Mesendoderm (in vitro differentiated cells): ENCODE results near the gene C2CD5.
A peak's percentile ranks its signal among the peaks of the same experiment; 100 is the strongest.

Experiments used
- DNase-seq: peaks from one replicate; pipeline ENCODE4 v3.0.0; 2013
- H2AK5ac ChIP-seq: 2 replicates; pipeline ENCODE4 v1.6.1; 2013; ENCODE audit warnings: low read length, inconsistent platforms
- H2BK120ac ChIP-seq: 2 replicates; pipeline ENCODE4 v1.6.1; 2013; ENCODE audit warnings: low read depth, mild to moderate bottlenecking, low read length, moderate library complexity, mixed read lengths
- H2BK15ac ChIP-seq: replicated peaks from 2 replicates; pipeline ENCODE4 v1.6.1; 2013; ENCODE audit warnings: low read depth, mild to moderate bottlenecking, moderate library complexity
- H2BK5ac ChIP-seq: 2 replicates; pipeline ENCODE4 v1.6.1; 2013; ENCODE audit warnings: low read length, inconsistent platforms
- H3K18ac ChIP-seq: 2 replicates; pipeline ENCODE4 v1.6.1; 2013; ENCODE audit warnings: mild to moderate bottlenecking, low read length, mixed read lengths
- H3K23ac ChIP-seq: one replicate; pipeline ENCODE4 v1.6.1; 2013; ENCODE audit warnings: low read length
- H3K27ac ChIP-seq: 2 replicates; pipeline ENCODE4 v1.5.1; 2013; ENCODE audit warnings: low read depth, mild to moderate bottlenecking, inconsistent platforms, low read length, moderate library complexity
- H3K27me3 ChIP-seq: 2 replicates; pipeline ENCODE4 v1.6.1; 2013; ENCODE audit warnings: low read length, control low read depth, mild to moderate bottlenecking, inconsistent platforms; ENCODE audit not compliant: insufficient read depth, poor library complexity
- H3K36me3 ChIP-seq: 2 replicates; pipeline ENCODE4 v1.6.1; 2013; ENCODE audit warnings: low read length, inconsistent platforms; ENCODE audit not compliant: control insufficient read depth, insufficient read depth
- H3K4ac ChIP-seq: one replicate; pipeline ENCODE4 v1.6.1; 2013; ENCODE audit warnings: low read depth, mild to moderate bottlenecking, low read length, moderate library complexity
- H3K4me1 ChIP-seq: 2 replicates; pipeline ENCODE4 v1.6.1; 2013; ENCODE audit warnings: low read depth, low read length, inconsistent platforms; ENCODE audit not compliant: control insufficient read depth
- H3K4me2 ChIP-seq: 2 replicates; pipeline ENCODE4 v1.6.1; 2013; ENCODE audit warnings: low read length
- H3K4me3 ChIP-seq: 2 replicates; pipeline ENCODE4 v1.5.1; 2013; ENCODE audit warnings: mild to moderate bottlenecking, low read length
- H3K56ac ChIP-seq: one replicate; pipeline ENCODE4 v1.6.1; 2013; ENCODE audit warnings: low read length
- H3K79me1 ChIP-seq: 2 replicates; pipeline ENCODE4 v1.6.1; 2013; ENCODE audit warnings: low read length, inconsistent platforms
- H3K79me2 ChIP-seq: 2 replicates; pipeline ENCODE4 v1.6.1; 2013; ENCODE audit warnings: mild to moderate bottlenecking, low read length; ENCODE audit not compliant: control insufficient read depth, insufficient read depth
- H3K9ac ChIP-seq: 2 replicates; pipeline ENCODE4 v1.6.1; 2013; ENCODE audit warnings: low read length, inconsistent platforms
- H4K5ac ChIP-seq: one replicate; pipeline ENCODE4 v1.6.1; 2013; ENCODE audit warnings: low read length
- H4K8ac ChIP-seq: one replicate; pipeline ENCODE4 v1.6.1; 2013; ENCODE audit warnings: low read depth, mild to moderate bottlenecking, control low read depth, low read length, moderate library complexity
- WGBS: extraction: QIAGEN DNeasy Blood & Tissue Kit; methylation state at CpG from one replicate; pipeline ENCODE4 v1.1.7; 2013; ENCODE audit warnings: low lambda C conversion rate, missing lambda C conversion rate; ENCODE audit not compliant: insufficient coverage; ENCODE audit errors: extremely low coverage; 5-methylcytosine and 5-hydroxymethylcytosine counted together

C2CD5 gene

DNA sequence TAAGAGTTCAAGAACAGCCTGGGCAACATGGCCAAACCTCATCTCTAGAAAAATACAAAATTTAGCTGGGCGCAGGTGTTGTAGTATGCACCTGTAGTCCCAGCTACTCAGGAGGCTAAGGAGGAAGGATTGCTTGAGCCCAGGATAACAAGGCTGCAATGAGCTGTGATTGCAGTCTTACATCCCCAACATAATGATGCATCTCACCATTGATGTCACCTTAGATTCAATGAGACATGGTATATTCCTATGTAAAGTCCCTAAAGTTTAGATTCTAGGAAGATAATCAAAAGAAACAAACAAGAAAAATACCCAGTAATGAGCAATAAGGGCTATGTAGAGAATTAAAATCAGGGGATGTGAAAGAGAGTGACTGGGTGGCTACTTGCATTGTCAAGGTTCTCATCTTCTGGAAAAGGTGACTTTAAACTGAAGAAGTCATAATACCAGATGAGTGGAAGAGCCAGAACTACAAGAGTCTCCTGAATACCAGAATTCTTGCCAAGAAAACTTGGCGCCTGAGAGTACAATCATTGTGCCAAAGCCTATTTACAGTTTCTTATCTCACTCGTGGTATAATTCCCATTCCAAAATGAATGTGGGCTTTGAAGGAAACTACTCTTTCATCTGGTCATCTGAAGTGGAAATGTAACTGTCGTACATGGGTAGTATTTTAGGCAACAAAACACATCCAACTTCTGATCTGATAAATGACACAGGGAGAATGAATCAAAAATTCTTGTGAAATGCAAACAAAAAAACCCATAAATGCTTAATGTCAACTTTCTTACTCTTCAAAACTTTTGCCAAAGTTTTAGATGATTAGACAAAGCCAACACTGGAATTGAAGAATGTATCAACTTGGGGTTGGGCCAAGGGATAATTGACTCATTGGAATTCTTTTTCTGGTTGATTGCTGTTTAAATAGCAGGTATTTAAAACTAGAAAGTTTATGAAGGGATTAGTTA is 128.7 kb downstream of the C2CD5 start:
- no CpG with 5 or more reads among the region's 4 CpGs for WGBS
- Histone ChIP-seq H3K79me2 (no peaks in the 10 kb centered on the region), H3K4ac (no peak overlapping the region)

GRCh38 chr12:22414742-22415141 is 129.6 kb downstream of the C2CD5 start:
- H3K18ac ChIP-seq, result no peak overlapping the region
- no peaks in the 10 kb centered on the region for H3K4me1 ChIP-seq
- no CpG with 5 or more reads among the region's 2 CpGs for WGBS

More for the DNA sequence above, 128.7 kb downstream of the C2CD5 start:
- H3K36me3 ChIP-seq, result no peaks in the 10 kb centered on the region
- no peak overlapping the region for H4K5ac ChIP-seq
- H3K4me2 ChIP-seq, result no peak overlapping the region
- DNase-seq, result no peak
- H3K4me3 ChIP-seq, result no peak overlapping the region
- no peaks in the 10 kb centered on the region for H3K79me1 ChIP-seq
- no peak overlapping the region for H2BK15ac ChIP-seq
- no peak overlapping the region for H4K8ac ChIP-seq
- no peak overlapping the region for H3K56ac ChIP-seq
- no peak overlapping the region for H3K18ac ChIP-seq
- no peaks in the 10 kb centered on the region for H3K4me1 ChIP-seq
- H3K27ac ChIP-seq, result no peak overlapping the region
- H3K9ac ChIP-seq, result no peak overlapping the region
- no peak overlapping the region for H2BK120ac ChIP-seq
- H3K27me3 ChIP-seq, result no peaks in the 10 kb centered on the region
- no peak overlapping the region for H2AK5ac ChIP-seq
- no peak overlapping the region for H2BK5ac ChIP-seq
- H3K23ac ChIP-seq, result no peak overlapping the region

DNA sequence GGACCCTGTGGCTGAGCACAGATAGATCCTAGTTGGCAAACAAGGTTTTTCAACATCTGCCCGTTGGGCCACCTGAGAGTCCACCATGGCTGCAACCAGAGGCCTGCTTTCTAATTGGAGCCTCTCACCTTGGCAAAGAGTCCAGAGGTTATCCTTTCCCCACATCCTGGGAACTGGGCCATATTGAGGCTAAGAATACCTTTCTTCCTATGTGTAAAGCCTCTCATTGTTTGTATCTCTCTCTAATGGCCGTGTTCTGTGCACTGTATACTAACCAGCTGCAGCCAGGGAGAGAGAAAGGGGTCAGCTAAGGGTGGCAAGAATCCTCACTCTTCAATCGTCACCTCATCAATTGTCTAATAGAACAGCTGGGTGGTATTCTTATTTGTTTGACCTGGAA is 130.8 kb downstream of the C2CD5 start:
- no peak overlapping the region for H3K4ac ChIP-seq
- no CpG with 5 or more reads among the region's 3 CpGs for WGBS
- H2BK5ac ChIP-seq, result no peak overlapping the region
- no peak overlapping the region for H3K27ac ChIP-seq
- H3K23ac ChIP-seq, result no peak overlapping the region
- H3K27me3 ChIP-seq, result no peaks in the 10 kb centered on the region
- H3K18ac ChIP-seq, result no peak overlapping the region
- no peak overlapping the region for H4K5ac ChIP-seq
- H3K4me2 ChIP-seq, result no peak overlapping the region
- H2BK15ac ChIP-seq, result no peak overlapping the region
- H3K56ac ChIP-seq, result no peak overlapping the region
- H4K8ac ChIP-seq, result no peak overlapping the region
- H3K36me3 ChIP-seq, result no peaks in the 10 kb centered on the region
- no peak overlapping the region for H2BK120ac ChIP-seq
- no peaks in the 10 kb centered on the region for H3K79me1 ChIP-seq
- no peak overlapping the region for H2AK5ac ChIP-seq
- H3K4me1 ChIP-seq, result no peaks in the 10 kb centered on the region
- no peak for DNase-seq
- no peak overlapping the region for H3K4me3 ChIP-seq
- no peaks in the 10 kb centered on the region for H3K79me2 ChIP-seq
- H3K9ac ChIP-seq, result no peak overlapping the region

More at GRCh38 chr12:22414742-22415141, 129.6 kb downstream of the C2CD5 start:
- Histone ChIP-seq H3K27ac (no peak overlapping the region), H4K5ac (no peak overlapping the region), H3K4ac (no peak overlapping the region), H2BK5ac (no peak overlapping the region), H3K56ac (no peak overlapping the region), H2BK120ac (no peak overlapping the region), H4K8ac (no peak overlapping the region), H3K4me3 (no peak overlapping the region), H3K4me2 (no peak overlapping the region), H3K27me3 (no peaks in the 10 kb centered on the region), H3K79me1 (no peaks in the 10 kb centered on the region), H3K9ac (no peak overlapping the region), H3K23ac (no peak overlapping the region), H3K36me3 (no peaks in the 10 kb centered on the region), H3K79me2 (no peaks in the 10 kb centered on the region), H2AK5ac (no peak overlapping the region), H2BK15ac (no peak overlapping the region)
- DNase-seq, result no peak

GRCh38 chr12:22412581-22412980 is 131.8 kb downstream of the C2CD5 start:
- Histone ChIP-seq H3K9ac (no peak overlapping the region), H2BK15ac (no peak overlapping the region), H3K36me3 (no peaks in the 10 kb centered on the region), H3K79me1 (no peaks in the 10 kb centered on the region), H3K23ac (no peak overlapping the region), H4K8ac (no peak overlapping the region), H2AK5ac (no peak overlapping the region), H3K27me3 (no peaks in the 10 kb centered on the region), H3K18ac (no peak overlapping the region), H3K79me2 (no peaks in the 10 kb centered on the region), H2BK5ac (no peak overlapping the region), H3K4me1 (no peaks in the 10 kb centered on the region), H3K4ac (no peak overlapping the region), H4K5ac (no peak overlapping the region), H3K56ac (no peak overlapping the region), H3K4me3 (no peak overlapping the region), H3K4me2 (no peak overlapping the region), H2BK120ac (no peak overlapping the region), H3K27ac (no peak overlapping the region)
- WGBS, result no CpG with 5 or more reads among the region's 3 CpGs
- DNase-seq, result no peak

DNA sequence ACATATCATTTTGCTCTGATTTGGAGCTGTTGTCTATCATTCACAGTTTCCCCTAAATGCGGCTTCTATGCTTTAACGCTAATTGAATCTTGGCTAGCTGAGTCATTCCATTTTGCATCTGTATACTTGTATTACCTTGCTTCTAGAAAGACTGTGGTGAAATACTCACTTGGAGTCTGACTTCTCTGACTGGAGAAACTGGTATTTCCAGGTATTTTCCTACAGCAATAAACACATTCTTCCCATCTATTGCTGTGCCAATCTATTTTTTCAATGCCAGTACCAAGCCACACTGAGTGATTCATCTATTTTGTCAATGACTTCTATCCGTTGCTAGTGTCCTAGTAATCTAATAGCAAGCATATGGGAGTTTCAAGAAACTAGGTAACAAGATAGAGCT is 133.9 kb downstream of the C2CD5 start:
- Histone ChIP-seq H2BK5ac (no peak overlapping the region), H3K9ac (no peak overlapping the region), H3K36me3 (no peaks in the 10 kb centered on the region), H3K4ac (no peak overlapping the region), H3K4me1 (no peaks in the 10 kb centered on the region), H2BK15ac (no peak overlapping the region), H3K79me2 (no peaks in the 10 kb centered on the region), H3K56ac (no peak overlapping the region), H3K79me1 (no peaks in the 10 kb centered on the region), H2BK120ac (no peak overlapping the region), H3K4me3 (no peak overlapping the region), H3K18ac (no peak overlapping the region), H4K5ac (no peak overlapping the region), H3K23ac (no peak overlapping the region), H2AK5ac (no peak overlapping the region), H4K8ac (no peak overlapping the region), H3K27me3 (no peaks in the 10 kb centered on the region), H3K27ac (no peak overlapping the region), H3K4me2 (no peak overlapping the region)
- peak; percentile 2 for DNase-seq
- no CpG with 5 or more reads among the region's 3 CpGs for WGBS
